EL (cell line): ENCODE results near the gene TAF12.
A peak's percentile ranks its signal among the peaks of the same experiment; 100 is the strongest.
"Not testable (repeated sequence)": the region's sequence is repeated elsewhere in the genome, so short reads cannot be mapped to it uniquely, and the experiment has no call there.

Experiments
- DNase-seq: peaks from one replicate; pipeline ENCODE4 v3.0.0-alpha.2; 2016

The TAF12 gene

DNA sequence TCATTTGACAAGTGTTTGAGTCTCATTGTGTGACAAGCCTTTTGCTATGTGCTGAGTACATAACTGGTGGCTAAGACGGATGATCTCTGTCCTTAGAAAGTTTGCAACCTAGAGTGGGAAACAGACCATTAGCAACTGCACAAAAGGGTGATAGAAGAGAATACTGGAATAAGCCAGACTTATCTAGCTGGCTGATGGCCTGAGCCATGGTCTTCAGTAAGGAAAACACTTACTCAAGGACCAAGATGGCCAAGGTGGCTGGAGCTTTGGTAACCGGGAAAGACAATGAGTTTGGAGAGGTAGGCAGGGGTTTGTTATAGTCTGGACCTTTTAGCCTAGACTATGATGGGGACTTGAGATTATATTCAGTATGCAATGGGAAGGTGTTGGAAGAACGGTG lies 1.6 kb upstream of the TAF12 start:
- DNase-seq, result no peak

- peak; percentile 30 for DNase-seq
Measured at GRCh38 chr1:28642056-28642846, 616 bp downstream of the TAF12 start.

- DNase-seq, result peak; percentile 29
Measured at GRCh38 chr1:28640766-28641165, 2.1 kb downstream of the TAF12 start.

DNA sequence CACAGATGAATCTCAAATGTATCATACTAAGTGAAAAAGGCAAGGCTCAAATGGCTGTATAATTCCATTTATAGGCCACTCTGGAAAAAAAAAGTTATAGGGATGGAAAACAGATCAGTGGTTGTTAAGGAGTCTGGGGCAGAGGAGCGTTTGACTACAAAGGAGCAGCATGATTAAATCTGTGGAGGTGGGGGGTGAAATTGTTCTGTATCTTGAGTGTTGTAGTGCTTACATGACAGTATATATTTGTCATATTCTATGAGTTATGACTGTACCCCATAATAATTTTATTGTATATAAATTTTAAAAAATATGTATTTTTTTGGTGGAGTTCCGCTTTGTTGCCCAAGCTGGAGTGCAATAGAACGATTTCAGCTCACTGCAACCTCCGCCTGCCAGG lies 10.3 kb downstream of the TAF12 start:
- no peak for DNase-seq

DNA sequence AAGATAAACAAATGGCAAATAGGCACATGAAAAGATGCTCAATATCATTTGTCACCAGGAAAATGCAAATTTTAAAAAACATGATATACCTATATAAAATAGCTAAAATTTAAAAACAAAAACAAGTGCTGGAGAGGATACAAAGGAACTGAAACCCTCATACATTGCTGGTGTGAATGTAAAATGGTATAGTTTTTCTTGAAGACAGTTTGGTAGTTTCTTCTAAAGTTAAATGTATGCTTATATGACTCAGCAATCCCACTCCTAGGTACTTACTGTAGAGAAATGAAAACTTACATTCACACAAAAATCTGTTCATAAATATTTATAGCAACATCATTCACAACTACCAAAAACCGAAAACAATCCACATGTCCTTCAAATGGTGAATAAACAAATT lies 11.2 kb downstream of the TAF12 start:
- no peak for DNase-seq

- DNase-seq, result no peak
Measured at GRCh38 chr1:28613175-28613574, 29.7 kb downstream of the TAF12 start.

- DNase-seq, result no peak
Measured at GRCh38 chr1:28606771-28607170, 36.1 kb downstream of the TAF12 start.

DNA sequence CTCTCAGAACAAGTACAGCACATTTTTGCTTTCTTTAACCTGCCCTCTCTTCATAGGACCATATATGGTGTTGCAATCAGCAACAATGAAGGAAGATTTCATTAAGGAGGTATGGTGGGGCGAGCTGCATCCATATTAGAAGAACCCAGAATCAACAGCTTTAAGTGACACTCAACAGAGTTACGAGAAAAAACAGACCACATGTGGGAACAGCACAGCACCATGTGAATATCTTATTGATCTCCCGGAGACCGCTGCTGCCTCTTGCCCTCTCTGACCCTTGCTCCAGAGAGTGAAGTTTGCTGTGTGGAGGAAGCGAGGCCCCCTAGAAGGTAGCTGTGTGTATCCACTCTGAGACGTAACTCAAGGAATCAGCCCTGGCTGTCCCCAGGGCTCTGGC lies 37.9 kb downstream of the TAF12 start:
- DNase-seq, result no peak

GRCh38 chr1:28604411-28604810 lies 38.5 kb downstream of the TAF12 start:
- DNase-seq, result no peak

GRCh38 chr1:28602536-28603439 lies 40.1 kb downstream of the TAF12 start:
- DNase-seq, result peak; percentile 85

- DNase-seq, result peak; percentile 96
Measured at GRCh38 chr1:28601696-28602095, 41.2 kb downstream of the TAF12 start.

- not testable (repeated sequence) for DNase-seq
Measured at GRCh38 chr1:28596276-28596675, 46.6 kb downstream of the TAF12 start.

DNA sequence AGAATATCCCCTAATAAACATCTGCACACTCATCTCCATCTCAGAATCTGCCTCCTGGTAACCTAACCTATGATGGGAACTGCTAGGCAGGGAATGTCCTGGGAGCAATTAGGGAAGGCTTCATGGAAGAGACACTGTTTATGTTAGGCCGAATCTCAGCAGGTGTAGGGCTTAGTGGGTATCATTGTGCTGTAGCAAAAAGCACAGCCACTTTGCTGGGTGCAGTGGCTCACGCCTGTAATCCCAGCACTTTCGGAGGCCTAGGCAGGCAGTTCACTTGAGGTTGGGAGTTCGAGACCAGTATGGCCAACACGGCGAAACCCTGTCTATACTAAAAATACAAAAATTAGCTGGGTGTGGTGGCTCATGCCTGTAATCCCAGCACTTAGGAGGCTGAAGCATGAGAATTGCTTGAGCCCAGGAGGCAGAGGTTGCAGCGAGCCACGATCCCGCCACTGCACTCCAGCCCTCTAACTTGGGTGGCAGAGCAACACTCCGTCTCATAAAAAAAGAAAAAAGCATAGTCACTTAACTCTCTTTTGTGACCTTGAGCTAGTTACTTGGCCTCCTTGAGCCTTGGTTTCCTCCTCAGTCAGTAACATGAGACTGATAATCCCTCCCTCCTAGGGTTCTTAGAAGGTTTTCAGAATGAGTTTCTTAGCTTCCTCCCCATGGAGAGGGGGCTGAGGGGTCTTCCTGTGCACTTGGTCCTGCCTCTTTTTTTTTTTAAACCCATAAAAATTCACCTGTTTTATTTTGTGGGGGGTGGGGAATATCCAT lies 47.3 kb downstream of the TAF12 start:
- no peak for DNase-seq

DNA sequence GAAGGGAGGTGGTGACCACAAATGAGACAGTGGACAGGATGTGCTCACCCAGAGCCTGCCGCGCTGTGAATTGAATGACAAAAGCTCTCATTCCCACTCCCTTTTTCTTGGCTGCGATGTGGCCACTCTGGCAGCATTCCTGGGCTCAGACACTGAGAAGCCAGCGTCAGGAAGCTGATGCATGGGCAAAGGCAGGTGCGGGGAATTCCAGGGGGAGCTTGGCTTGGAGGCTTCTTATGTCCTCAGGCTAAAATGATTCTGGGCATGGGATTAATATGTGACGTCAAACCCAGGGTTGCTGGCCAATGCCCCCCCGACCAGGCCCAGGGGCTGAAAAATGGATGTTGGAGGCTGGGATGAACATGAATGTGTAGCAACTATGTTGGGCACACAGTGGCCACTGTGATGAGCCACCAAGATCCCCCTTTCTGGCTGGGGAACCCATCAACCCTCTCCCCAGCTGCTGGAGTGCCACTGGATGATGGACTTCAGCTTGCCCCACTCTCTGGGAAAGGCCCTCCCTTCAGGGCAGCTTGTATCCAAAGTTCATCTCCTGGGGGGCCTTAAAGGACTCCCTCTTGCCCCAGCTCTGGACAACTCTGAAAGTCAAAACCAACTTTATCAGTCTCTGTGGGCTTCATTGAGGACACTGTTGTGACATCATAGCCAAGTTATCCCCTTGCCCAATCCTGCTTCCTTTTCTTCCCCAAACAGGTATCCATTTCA lies 48.0 kb downstream of the TAF12 start:
- DNase-seq, result peak; percentile 62

DNA sequence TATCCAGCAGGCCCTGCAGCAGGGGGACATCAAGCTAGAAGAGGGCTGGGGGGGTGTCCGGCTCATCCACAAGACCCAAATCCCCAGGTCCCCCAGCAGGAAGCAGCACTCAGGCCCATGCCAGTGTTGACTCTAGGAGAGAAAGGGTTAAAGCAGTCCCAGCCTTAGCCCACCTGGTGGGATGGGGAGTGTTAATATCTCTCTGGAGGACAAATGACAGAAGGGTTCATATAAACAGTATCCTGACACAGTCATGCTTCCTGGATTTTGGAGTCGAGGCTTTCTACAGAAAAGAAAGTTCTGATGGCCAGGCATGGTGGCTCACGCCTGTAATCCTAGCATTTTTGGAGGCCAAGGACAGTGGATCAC lies 48.9 kb downstream of the TAF12 start:
- not testable (repeated sequence) for DNase-seq

- DNase-seq, result peak; percentile 21
Measured at GRCh38 chr1:28592321-28593071, 50.4 kb downstream of the TAF12 start.

DNA sequence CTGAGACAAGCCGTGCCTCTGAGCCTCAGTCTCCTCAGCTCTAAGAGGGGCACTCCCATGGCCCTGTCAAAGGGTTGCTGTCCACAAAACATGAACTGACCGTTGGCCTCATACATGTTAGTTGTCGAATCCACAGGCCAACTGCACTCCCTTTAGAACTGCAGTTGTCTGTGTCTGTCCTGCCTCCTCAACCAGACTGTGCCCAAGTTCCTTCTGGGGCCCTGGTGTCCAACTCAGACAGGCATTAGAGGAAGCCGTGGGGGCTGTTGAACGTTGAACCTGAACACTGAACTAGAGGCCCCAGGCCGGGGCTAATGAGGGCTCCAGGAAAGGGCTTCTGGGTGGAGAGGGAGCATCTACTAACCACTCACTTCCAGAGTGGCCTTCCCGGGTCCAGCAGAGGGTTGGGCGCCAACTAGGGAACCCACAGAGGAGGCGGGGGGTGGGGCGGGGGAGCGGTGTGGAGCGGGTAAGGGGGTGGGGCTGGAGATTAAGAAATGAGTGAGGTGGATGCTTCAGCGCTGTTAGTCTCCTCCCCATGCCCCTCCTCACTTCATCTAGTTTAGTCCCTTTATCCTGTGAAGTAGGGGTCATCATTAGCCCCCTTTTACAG lies 51.1 kb downstream of the TAF12 start, which contains the start of gene RAB42:
Gene RAB42 (plus strand): TSS at position 558 of the 613 bp plus-strand sequence. CDS start 247 bp downstream, outside the sequence.
- DNase-seq, result peak; percentile 57

GRCh38 chr1:28586585-28587391 lies 56.1 kb downstream of the TAF12 start:
- not testable (repeated sequence) for DNase-seq

GRCh38 chr1:28582248-28582615 lies 60.6 kb downstream of the TAF12 start:
- DNase-seq, result peak; percentile 47

DNA sequence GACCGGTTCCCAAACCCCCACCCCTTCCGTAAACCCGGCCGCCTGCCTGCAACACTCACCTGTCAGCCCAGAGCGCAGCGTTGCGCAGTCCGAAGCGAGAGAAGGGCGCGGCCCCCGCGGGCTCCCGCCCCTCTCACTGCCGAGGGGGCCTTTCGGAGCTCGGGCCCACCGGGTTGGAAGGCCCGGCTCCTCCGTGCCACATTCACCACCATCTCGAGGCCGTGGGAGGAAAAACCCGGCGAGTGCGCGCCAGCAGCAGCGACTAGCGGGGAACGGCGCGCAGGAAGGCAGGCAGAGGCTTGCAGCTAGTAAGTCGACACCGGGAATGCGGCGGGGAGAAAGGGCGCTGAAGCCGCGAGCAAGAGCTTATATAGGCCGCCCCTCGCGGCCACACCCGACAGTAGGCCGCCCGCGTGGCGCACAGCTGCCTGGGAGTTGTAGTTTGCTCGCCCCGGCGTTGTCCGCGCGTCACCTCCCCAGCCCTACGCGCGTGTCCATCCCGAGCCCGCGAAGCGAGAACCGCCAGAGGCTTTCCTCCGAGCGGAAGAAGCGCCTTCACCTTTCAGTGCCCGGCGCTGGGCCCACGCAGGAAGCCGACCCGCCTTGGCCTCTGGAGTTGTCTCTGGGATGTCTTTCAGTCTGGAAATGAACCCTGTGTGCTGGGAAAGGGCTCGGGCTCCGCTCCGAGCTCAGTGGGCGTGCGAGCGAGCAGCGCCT lies 61.2 kb downstream of the TAF12 start:
- peak; percentile 96 for DNase-seq
